DND-41 (cell line): ENCODE data around the gene RBM19.

Experiments
- ATAC-seq: fragments of 200-7000 bp; cut with Tn5 transposase; 3 replicates; pipeline ENCODE4 v1.9.1; 2021; ENCODE audit warnings: low read depth; ENCODE audit not compliant: insufficient read depth
- DNase-seq: peaks from one replicate; pipeline ENCODE4 v3.0.0-alpha.2; 2020
- H2AFZ ChIP-seq: 2 replicates; pipeline ENCODE4 v1.6.0; 2012; ENCODE audit warnings: low read depth, low read length
- H3K27ac ChIP-seq: 2 replicates; pipeline ENCODE4 v1.5.1; 2012; ENCODE audit warnings: low read length, inconsistent platforms
- H3K27me3 ChIP-seq: fragments of 200-600 bp; sonication (generic); 2 replicates; pipeline ENCODE4 v1.6.0; 2012; ENCODE audit warnings: low read length, mild to moderate bottlenecking, inconsistent platforms; ENCODE audit not compliant: insufficient read depth, poor library complexity
- H3K36me3 ChIP-seq: 2 replicates; pipeline ENCODE4 v1.5.1; 2012; ENCODE audit warnings: low read length, inconsistent platforms; ENCODE audit not compliant: insufficient read depth
- H3K4me1 ChIP-seq: 2 replicates; pipeline ENCODE4 v1.5.1; 2012; ENCODE audit warnings: mild to moderate bottlenecking, low read length; ENCODE audit not compliant: insufficient read depth
- H3K4me2 ChIP-seq: 2 replicates; pipeline ENCODE4 v1.6.0; 2012; ENCODE audit warnings: mild to moderate bottlenecking, moderate library complexity, low read length, inconsistent platforms; ENCODE audit not compliant: insufficient read depth
- H3K4me3 ChIP-seq, 2 experiments: fragments of 200-600 bp in 1 of 2; shearing (Covaris generic) in 1 of 2; 2 replicates each; pipeline ENCODE4 v1.5.1; 2012 to 2016; ENCODE audit warnings: inconsistent platforms in 2 of 2, low read length in 2 of 2, mild to moderate bottlenecking in 2 of 2, low read depth in 1 of 2, moderate library complexity in 1 of 2
- H3K79me2 ChIP-seq: 2 replicates; pipeline ENCODE4 v1.6.0; 2012; ENCODE audit warnings: low read length, inconsistent platforms; ENCODE audit not compliant: insufficient read depth
- H3K9ac ChIP-seq: 2 replicates; pipeline ENCODE4 v1.6.0; 2012; ENCODE audit warnings: low read depth, mild to moderate bottlenecking, inconsistent platforms, low read length, moderate library complexity
- H3K9me3 ChIP-seq: 2 replicates; pipeline ENCODE4 v1.5.1; 2012; ENCODE audit warnings: low read length, moderate library complexity, mild to moderate bottlenecking, inconsistent platforms; ENCODE audit not compliant: insufficient read depth, severe bottlenecking
- H4K20me1 ChIP-seq: 2 replicates; pipeline ENCODE4 v1.6.0; 2012; ENCODE audit warnings: low read length; ENCODE audit not compliant: insufficient read depth
- CTCF ChIP-seq: IDR thresholded peaks from 2 replicates; pipeline ENCODE4 v1.5.1; 2012; ENCODE audit warnings: borderline replicate concordance, low read length, moderate library complexity, mild to moderate bottlenecking; ENCODE audit not compliant: poor library complexity, severe bottlenecking; ENCODE audit errors: extremely low read depth
- EZH2 ChIP-seq: IDR thresholded peaks from 3 replicates; pipeline ENCODE4 v1.6.1; 2012; ENCODE audit warnings: borderline replicate concordance, low read depth, mild to moderate bottlenecking, moderate library complexity, low read length, inconsistent platforms; ENCODE audit not compliant: severe bottlenecking

RBM19 gene

GRCh38 chr12:113960030-113960429 lies 6.1 kb downstream of the RBM19 start:
- Histone ChIP-seq H3K79me2 (peaks cover 18% of the 10 kb centered on the region), H3K4me3 (no peak overlapping the region), H4K20me1 (no peaks in the 10 kb centered on the region), H3K4me1 (peaks cover 12% of the 10 kb centered on the region), H3K9me3 (no peaks in the 10 kb centered on the region), H3K27me3 (no peaks in the 10 kb centered on the region), H3K36me3 (peaks cover 76% of the 10 kb centered on the region), H3K27ac (no peak overlapping the region), H3K4me2 (no peak overlapping the region), H2AFZ (no peak overlapping the region), H3K9ac (no peak overlapping the region)
- no peak for TF ChIP-seq CTCF
- TF ChIP-seq EZH2 = no peak
- ATAC-seq (no peak), DNase-seq (no peak)

GRCh38 chr12:113959096-113959495 lies 7.0 kb downstream of the RBM19 start:
- Histone ChIP-seq H4K20me1 (no peaks in the 10 kb centered on the region), H2AFZ (no peak overlapping the region), H3K4me2 (no peak overlapping the region), H3K27me3 (no peaks in the 10 kb centered on the region), H3K9ac (no peak overlapping the region), H3K4me3 (no peak overlapping the region), H3K79me2 (peaks cover 8% of the 10 kb centered on the region), H3K27ac (no peak overlapping the region), H3K36me3 (peaks cover 85% of the 10 kb centered on the region), H3K4me1 (peaks cover 3% of the 10 kb centered on the region; the same call in 1 of the 2 replicates), H3K9me3 (no peaks in the 10 kb centered on the region)
- no peak for DNase-seq
- no peak for ATAC-seq
- no peak for TF ChIP-seq EZH2
- TF ChIP-seq CTCF = no peak

- H3K4me2 ChIP-seq = no peak overlapping the region
- no peak overlapping the region for H3K9ac ChIP-seq
- no peak for TF ChIP-seq CTCF
- no peak for TF ChIP-seq EZH2
- DNase-seq (no peak), ATAC-seq (no peak)
- no peaks in the 10 kb centered on the region for H3K27me3 ChIP-seq
- H3K79me2 ChIP-seq = no peaks in the 10 kb centered on the region; the same call in 1 of the 2 replicates
- no peak overlapping the region for H2AFZ ChIP-seq
- H3K9me3 ChIP-seq = no peaks in the 10 kb centered on the region
- no peak overlapping the region for H3K4me3 ChIP-seq
- H3K36me3 ChIP-seq = peaks cover 81% of the 10 kb centered on the region
- no peaks in the 10 kb centered on the region for H3K4me1 ChIP-seq
- H4K20me1 ChIP-seq = no peaks in the 10 kb centered on the region
- no peak overlapping the region for H3K27ac ChIP-seq
Observed at GRCh38 chr12:113958108-113958507, 8.0 kb downstream of the RBM19 start.

- no peaks in the 10 kb centered on the region for H3K79me2 ChIP-seq
- TF ChIP-seq EZH2 (no peak), CTCF (no peak)
- no peaks in the 10 kb centered on the region for H4K20me1 ChIP-seq
- H3K9me3 ChIP-seq = no peaks in the 10 kb centered on the region
- H3K27ac ChIP-seq = no peak overlapping the region
- H3K4me1 ChIP-seq = no peaks in the 10 kb centered on the region
- DNase-seq (no peak), ATAC-seq (no peak)
- H3K4me2 ChIP-seq = no peak overlapping the region
- H3K4me3 ChIP-seq = no peak overlapping the region
- H2AFZ ChIP-seq = no peak overlapping the region
- H3K27me3 ChIP-seq = no peaks in the 10 kb centered on the region
- peaks cover 83% of the 10 kb centered on the region for H3K36me3 ChIP-seq
- H3K9ac ChIP-seq = no peak overlapping the region
Observed at GRCh38 chr12:113957627-113958026, 8.5 kb downstream of the RBM19 start.
